ENCODE results near the gene DTX1.
A peak's percentile ranks its signal among the peaks of the same experiment; 100 is the strongest.

The DTX1 gene

GRCh38 chr12:113092607-113093408 is 36.3 kb downstream of the DTX1 start:
- no peak for DNase-seq (ENCODE audit: extremely low read depth in 1 of 2, low read depth in 1 of 2)

GRCh38 chr12:113093409-113094101 is 37.0 kb downstream of the DTX1 start:
- no peak for DNase-seq (ENCODE audit: extremely low read depth in 1 of 2, low read depth in 1 of 2)

- DNase-seq (ENCODE audit: extremely low read depth in 1 of 2, low read depth in 1 of 2), result no peak
Measured at GRCh38 chr12:113094738-113095137, 38.2 kb downstream of the DTX1 start.

- DNase-seq (ENCODE audit: extremely low read depth in 1 of 2, low read depth in 1 of 2), result no peak
Measured at GRCh38 chr12:113095405-113095804, 38.9 kb downstream of the DTX1 start.

- no peak for DNase-seq (ENCODE audit: extremely low read depth in 1 of 2, low read depth in 1 of 2)
Measured at GRCh38 chr12:113096675-113097461, 40.3 kb downstream of the DTX1 start.

GRCh38 chr12:113097716-113098440 is 41.3 kb downstream of the DTX1 start:
- no peak for DNase-seq (ENCODE audit: extremely low read depth in 1 of 2, low read depth in 1 of 2)

GRCh38 chr12:113098441-113099028 is 42.0 kb downstream of the DTX1 start:
- peak; percentile 35 to 41 for DNase-seq (ENCODE audit: extremely low read depth in 1 of 2, low read depth in 1 of 2)

- no peak for DNase-seq (ENCODE audit: extremely low read depth in 1 of 2, low read depth in 1 of 2)
Measured at GRCh38 chr12:113099364-113099763, 42.8 kb downstream of the DTX1 start.

- no peak for DNase-seq (ENCODE audit: extremely low read depth in 1 of 2, low read depth in 1 of 2)
Measured at GRCh38 chr12:113099764-113100163, 43.2 kb downstream of the DTX1 start.

GRCh38 chr12:113101751-113102150 is 45.2 kb downstream of the DTX1 start:
- no peak for DNase-seq (ENCODE audit: extremely low read depth in 1 of 2, low read depth in 1 of 2)

- no peak for DNase-seq (ENCODE audit: extremely low read depth in 1 of 2, low read depth in 1 of 2)
Measured at GRCh38 chr12:113102811-113103210, 46.3 kb downstream of the DTX1 start.

GRCh38 chr12:113103756-113104450 is 47.4 kb downstream of the DTX1 start:
- peak in 1 of 2 donors; percentile 37 for DNase-seq (ENCODE audit: extremely low read depth in 1 of 2, low read depth in 1 of 2)

GRCh38 chr12:113104953-113105510 is 48.5 kb downstream of the DTX1 start:
- DNase-seq (ENCODE audit: extremely low read depth in 1 of 2, low read depth in 1 of 2), result no peak

- no peak for DNase-seq (ENCODE audit: extremely low read depth in 1 of 2, low read depth in 1 of 2)
Measured at GRCh38 chr12:113105606-113106271, 49.2 kb downstream of the DTX1 start.

- no peak for DNase-seq (ENCODE audit: extremely low read depth in 1 of 2, low read depth in 1 of 2)
Measured at GRCh38 chr12:113106361-113106760, 49.8 kb downstream of the DTX1 start.

GRCh38 chr12:113108308-113108707 is 51.8 kb downstream of the DTX1 start:
- DNase-seq (ENCODE audit: extremely low read depth in 1 of 2, low read depth in 1 of 2), result no peak

GRCh38 chr12:113109360-113109759 is 52.8 kb downstream of the DTX1 start:
- no peak for DNase-seq (ENCODE audit: extremely low read depth in 1 of 2, low read depth in 1 of 2)

GRCh38 chr12:113109872-113110599 is 53.5 kb downstream of the DTX1 start:
- no peak for DNase-seq (ENCODE audit: extremely low read depth in 1 of 2, low read depth in 1 of 2)

All from activated CD8-positive, alpha-beta memory T cell treated with anti-CD3 and anti-CD28 coated beads for 1 hour (primary cell).